Neural crest cell (in vitro differentiated cells): ENCODE measurements around the gene GIGYF1. TPM values are rescaled to one million over a fixed set of nuclear protein-coding genes. Genes with fewer than 3 reads are reported as not detected.

Experiments used
- DNase-seq: peaks from one replicate; pipeline ENCODE4 v3.0.0; 2021; ENCODE audit warnings: low read depth, mixed read lengths, low spot score
- H3K27ac Mint-ChIP-seq: one replicate; pipeline ENCODE4 v1.8.0; 2021; ENCODE audit warnings: mild to moderate bottlenecking, mixed read lengths; ENCODE audit not compliant: unreplicated experiment
- H3K27me3 Mint-ChIP-seq: 2 replicates; pipeline ENCODE4 v1.8.0; 2021; ENCODE audit warnings: low read depth, mild to moderate bottlenecking, mixed read lengths
- H3K36me3 Mint-ChIP-seq: 2 replicates; pipeline ENCODE4 v1.8.0; 2021; ENCODE audit warnings: low read depth, mild to moderate bottlenecking, mixed read lengths
- H3K4me1 Mint-ChIP-seq: 2 replicates; pipeline ENCODE4 v1.8.0; 2021; ENCODE audit warnings: mixed read lengths
- H3K4me3 Mint-ChIP-seq: one replicate; pipeline ENCODE4 v1.8.0; 2021; ENCODE audit warnings: mild to moderate bottlenecking, mixed read lengths
- H3K9me3 Mint-ChIP-seq: 2 replicates; pipeline ENCODE4 v1.8.0; 2021; ENCODE audit warnings: mixed read lengths
- total RNA-seq: library from RNA; stranded (reverse); gene quantifications from 2 replicates; pipeline ENCODE4 v1.2.1, GENCODE V29; 2021
- TF ChIP-seq, protein P1 (sequence below): fragments of 200-600 bp; sonication (generic); conservative IDR thresholded peaks from 2 replicates; pipeline ENCODE4 v1.5.0; 2021; ENCODE audit warnings: antibody characterized with exemption, mild to moderate bottlenecking

GIGYF1 gene
- total RNA-seq, 1 donor from 2014 or later, result 82.9 TPM

DNA sequence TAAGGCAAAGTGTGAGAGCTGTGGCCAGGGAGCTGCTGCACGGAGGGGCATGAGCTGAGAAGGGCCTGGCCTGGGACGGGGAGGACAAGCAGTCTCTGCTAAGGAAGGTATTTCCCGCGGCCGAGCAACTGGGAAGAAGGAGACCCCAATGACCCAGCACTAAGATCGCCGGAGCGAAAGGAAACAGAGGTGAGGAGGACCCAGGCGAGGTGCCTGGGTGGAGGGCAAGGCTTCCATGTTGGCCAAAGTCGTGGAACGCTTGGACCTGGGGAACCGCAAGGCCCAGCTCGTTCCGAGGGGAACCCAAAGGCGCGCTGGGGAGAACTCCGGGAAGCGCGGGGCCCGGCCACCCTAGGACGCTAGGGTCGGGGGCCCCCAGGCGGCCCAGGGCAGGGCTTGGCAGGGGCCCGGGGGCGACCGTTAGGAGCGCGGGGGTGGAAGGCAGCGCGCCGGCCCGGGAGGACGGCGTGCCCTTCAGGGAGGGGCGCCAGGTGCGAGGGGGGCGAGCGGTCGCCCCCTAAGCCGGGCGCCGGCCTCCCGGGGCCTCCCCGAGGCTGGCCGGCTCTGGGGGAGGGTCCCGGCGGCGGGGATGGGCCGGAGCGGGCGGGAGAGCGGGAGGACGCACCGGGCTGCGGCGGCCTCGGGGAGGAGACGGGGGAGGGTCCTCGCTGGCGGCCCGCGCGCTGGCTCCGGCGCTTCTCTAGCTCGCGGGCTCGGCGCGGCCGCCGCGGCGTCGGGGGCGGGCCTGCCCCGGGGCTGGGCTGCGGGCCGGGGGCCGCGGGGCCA is 545 bp downstream of the GIGYF1 start:
- TF ChIP-seq, protein P1, sequence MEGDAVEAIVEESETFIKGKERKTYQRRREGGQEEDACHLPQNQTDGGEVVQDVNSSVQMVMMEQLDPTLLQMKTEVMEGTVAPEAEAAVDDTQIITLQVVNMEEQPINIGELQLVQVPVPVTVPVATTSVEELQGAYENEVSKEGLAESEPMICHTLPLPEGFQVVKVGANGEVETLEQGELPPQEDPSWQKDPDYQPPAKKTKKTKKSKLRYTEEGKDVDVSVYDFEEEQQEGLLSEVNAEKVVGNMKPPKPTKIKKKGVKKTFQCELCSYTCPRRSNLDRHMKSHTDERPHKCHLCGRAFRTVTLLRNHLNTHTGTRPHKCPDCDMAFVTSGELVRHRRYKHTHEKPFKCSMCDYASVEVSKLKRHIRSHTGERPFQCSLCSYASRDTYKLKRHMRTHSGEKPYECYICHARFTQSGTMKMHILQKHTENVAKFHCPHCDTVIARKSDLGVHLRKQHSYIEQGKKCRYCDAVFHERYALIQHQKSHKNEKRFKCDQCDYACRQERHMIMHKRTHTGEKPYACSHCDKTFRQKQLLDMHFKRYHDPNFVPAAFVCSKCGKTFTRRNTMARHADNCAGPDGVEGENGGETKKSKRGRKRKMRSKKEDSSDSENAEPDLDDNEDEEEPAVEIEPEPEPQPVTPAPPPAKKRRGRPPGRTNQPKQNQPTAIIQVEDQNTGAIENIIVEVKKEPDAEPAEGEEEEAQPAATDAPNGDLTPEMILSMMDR, result no peak
- Mint-ChIP-seq H3K4me3 (peak overlapping the region; percentile 95), H3K27me3 (peaks cover 30% of the 10 kb centered on the region), H3K36me3 (no peaks in the 10 kb centered on the region), H3K9me3 (no peaks in the 10 kb centered on the region), H3K27ac (peak overlapping the region; percentile 93), H3K4me1 (peaks cover 18% of the 10 kb centered on the region)
- DNase-seq, result no peak

DNA sequence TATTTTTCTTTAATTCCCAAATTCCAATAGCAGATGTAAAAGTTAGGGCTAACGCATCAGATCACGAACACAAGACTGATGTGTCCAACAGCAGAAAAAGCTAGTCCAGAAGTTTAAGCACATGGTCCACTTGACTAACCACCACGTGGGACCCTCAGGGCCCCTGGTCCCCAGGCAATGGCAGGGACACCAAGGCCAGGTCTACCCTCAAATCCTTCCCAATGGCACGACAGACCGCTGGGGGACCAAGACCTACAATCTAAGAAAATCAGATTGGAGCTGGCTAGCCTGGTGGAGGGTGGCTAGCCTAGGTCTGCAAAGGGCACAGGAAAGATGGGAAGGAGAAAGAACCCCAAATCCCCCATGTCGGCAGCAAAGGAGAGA is 1.5 kb downstream of the GIGYF1 start:
- Mint-ChIP-seq H3K4me1 (peaks cover 18% of the 10 kb centered on the region), H3K9me3 (no peaks in the 10 kb centered on the region), H3K27ac (peak overlapping the region; percentile 93), H3K4me3 (peak overlapping the region; percentile 95), H3K27me3 (peaks cover 26% of the 10 kb centered on the region), H3K36me3 (no peaks in the 10 kb centered on the region)
- no peak for DNase-seq
- TF ChIP-seq, protein P1, result no peak

DNA sequence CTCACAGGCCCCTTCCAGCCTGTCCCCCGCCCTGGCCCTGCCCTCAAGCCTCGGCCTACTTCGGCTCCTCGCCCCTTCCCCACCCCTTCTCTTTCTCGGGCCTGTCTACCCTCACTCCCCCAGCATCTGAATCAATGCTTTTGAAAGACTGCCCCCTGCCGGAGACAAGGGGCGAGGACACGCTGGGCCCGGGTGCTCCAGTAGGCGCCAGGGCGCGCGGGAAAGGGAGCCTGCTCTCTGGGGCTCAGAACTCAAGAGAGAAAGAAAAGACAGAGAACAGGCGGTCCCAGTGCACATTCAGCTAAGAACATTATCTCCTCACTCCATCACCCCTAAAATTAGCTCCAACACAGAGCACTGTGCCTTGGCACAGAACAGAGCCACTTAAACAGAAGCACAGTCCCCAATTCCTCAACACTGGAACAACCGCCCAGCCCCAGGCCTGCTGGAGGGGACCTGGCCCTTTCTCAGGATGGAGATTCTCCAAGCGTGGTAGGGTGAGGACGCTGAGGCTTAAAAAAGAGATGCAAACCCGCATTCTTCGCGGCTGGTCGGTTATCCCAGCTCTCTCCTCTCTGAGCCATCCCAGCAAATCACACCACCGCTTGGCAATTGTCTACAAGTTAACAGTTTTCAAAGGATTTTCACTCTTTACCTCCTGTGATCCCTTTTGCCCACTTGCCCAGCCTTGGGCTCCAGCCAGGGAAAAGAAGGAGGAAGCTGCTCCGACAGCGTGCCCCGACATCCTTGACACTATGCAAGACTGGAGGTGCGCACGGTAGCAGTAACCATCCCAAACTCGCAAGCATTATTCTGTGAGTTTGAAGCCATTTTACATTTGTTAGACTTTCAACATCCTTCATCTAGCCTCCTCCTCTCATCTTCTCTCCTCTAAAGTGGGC is 2.1 kb downstream of the GIGYF1 start:
- Mint-ChIP-seq H3K27ac (peak overlapping the region; percentile 93), H3K4me3 (peak overlapping the region; percentile 95), H3K36me3 (no peaks in the 10 kb centered on the region), H3K9me3 (no peaks in the 10 kb centered on the region), H3K27me3 (peaks cover 20% of the 10 kb centered on the region), H3K4me1 (peaks cover 18% of the 10 kb centered on the region)
- TF ChIP-seq, protein P1, result peak; percentile 92
- peak; percentile 95 for DNase-seq

DNA sequence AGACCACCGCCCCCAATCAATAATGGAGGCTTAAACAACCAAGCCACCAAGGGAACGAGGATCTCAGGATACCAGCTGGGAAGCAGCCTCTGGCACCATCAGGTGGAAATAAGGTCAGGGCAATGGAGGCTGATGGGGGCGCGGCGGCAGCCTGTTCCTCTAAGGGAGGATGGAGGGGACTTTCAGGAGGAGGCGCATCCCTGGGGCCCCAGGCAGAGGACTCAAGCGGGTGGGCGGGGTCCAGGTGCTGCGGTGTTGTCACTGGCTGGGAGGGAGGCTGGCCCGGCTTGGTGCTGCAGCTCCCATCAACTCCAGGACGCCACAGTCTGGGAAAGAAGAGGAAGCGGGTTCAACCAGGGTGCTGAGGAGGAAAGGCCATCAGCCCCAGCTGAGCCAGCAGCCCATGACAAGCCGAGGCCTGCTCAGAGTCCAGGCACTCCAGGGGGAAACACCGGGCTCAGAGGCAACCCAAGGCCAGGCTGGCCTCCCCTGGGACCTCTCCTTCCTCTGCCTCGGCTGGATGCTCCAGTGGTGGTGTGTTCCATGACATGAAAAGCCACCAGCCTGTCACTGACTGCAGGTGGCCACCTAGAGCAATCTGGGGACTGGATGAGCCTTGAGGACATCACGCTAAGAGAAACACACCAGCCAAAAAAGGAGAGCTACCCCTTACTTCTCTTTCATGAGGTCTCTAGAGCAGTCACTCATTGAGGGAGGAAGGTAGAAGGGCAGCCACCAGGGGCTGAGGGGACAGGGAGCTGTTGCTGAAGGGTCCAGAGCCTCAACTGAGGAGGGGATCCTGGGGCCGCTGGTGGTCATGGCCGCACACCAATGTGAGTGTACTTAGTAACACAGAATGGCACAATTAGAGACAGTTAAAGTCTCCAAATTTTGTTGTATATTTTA is 4.6 kb downstream of the GIGYF1 start:
- H3K27ac Mint-ChIP-seq, result peak overlapping the region; percentile 75
- peak overlapping the region; percentile 58 for H3K4me3 Mint-ChIP-seq
- H3K4me1 Mint-ChIP-seq, result peaks cover 18% of the 10 kb centered on the region
- TF ChIP-seq, protein P1, result no peak
- H3K9me3 Mint-ChIP-seq, result no peaks in the 10 kb centered on the region
- H3K27me3 Mint-ChIP-seq, result peaks cover 4% of the 10 kb centered on the region
- no peak for DNase-seq
- no peaks in the 10 kb centered on the region for H3K36me3 Mint-ChIP-seq

DNA sequence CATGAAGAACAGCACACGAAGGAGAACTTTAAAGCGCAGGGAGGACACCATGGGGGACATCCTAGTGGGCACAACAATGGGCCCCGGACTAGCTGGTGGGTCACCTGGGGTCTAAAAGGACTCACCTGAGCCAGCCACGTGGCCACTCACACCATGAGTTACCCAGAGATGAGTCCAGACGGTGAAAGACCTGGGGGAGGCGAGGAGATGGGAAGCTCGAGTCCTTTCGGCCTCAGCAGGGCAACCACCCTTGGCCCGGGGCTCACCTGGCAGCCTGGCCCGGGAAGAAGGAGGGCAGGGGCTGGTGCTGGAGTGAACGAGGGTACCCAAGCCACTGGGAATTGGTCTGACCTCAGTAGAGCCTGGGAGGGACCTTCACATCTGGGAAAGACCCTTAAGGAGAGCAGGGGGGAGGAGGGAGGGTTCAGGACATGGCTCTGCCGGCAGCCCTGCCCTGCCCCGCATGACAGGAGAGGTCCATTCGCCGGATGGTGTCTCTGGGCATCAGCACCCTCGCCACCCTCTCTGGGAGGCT is 5.7 kb downstream of the GIGYF1 start:
- no peak for DNase-seq
- Mint-ChIP-seq H3K27me3 (peaks cover 4% of the 10 kb centered on the region), H3K27ac (peak overlapping the region; percentile 75), H3K4me3 (peak overlapping the region; percentile 27), H3K9me3 (no peaks in the 10 kb centered on the region), H3K4me1 (peaks cover 18% of the 10 kb centered on the region), H3K36me3 (no peaks in the 10 kb centered on the region)
- TF ChIP-seq, protein P1, result no peak
